22Rv1 (cell line): ENCODE results near the gene GPR21.

Experiments used
- CTCF ChIP-seq: fragments of 450-650 bp; IDR thresholded peaks from 2 replicates; pipeline ENCODE4 v1.5.1; 2017; ENCODE audit warnings: mild to moderate bottlenecking
- ZFX ChIP-seq: fragments of 450-650 bp; IDR thresholded peaks from 2 replicates; pipeline ENCODE4 v1.6.1; 2017; ENCODE audit warnings: antibody characterized with exemption, borderline replicate concordance

DNA sequence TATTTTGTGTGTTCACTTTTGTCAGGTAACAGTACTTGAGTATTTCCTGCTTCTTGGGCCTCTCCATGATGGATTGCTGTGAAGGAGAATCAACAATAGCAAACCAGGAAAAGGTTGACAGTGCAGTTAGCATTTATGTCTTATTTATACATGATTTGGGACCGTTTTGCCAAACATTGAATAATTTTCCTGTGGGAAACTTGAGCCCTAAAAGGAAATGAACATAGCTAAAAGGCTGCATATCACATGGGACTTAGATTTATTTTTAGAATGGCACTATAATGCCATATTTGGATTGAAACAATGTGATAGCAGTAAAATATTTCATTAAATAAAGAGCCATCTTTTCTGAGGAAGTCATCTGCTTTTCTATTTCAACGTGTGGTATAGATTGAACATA lies 15.3 kb downstream of the GPR21 start:
- TF ChIP-seq CTCF = no peak
- TF ChIP-seq ZFX = no peak
